GM23248 (cell line): Measurements from ENCODE around the gene CDR2.

ENCODE experiments used
- EZH2 ChIP-seq: fragments of 200-600 bp; sonication (generic); IDR thresholded peaks from 2 replicates; pipeline ENCODE4 v1.6.1; 2018; ENCODE audit warnings: antibody characterized with exemption, mild to moderate bottlenecking; ENCODE audit not compliant: insufficient read depth, poor library complexity, severe bottlenecking
- EZH2phosphoT487 ChIP-seq: fragments of 200-600 bp; sonication (generic); IDR thresholded peaks from 2 replicates; pipeline ENCODE4 v1.6.1; 2018; ENCODE audit warnings: antibody characterized with exemption, moderate library complexity, mild to moderate bottlenecking, low read depth; ENCODE audit not compliant: insufficient read depth

DNA sequence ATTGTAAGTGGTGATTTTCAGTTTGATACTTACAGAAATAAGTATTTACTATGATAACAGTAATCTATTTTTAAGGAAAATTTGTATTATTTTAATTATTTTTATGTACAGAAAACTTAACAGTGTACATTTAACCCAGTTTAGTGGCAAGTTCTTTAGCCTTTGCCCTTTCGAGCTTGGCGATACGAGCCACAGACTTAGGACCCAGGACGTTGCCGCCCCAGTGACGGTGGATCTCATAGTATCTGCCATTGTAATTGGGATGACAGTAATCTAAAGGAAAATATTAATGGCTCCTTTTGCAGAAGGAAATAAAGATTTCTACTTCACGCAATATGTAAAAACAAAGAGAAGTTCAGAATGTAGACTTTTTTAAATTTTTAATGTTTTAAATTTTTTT, 5.2 kb upstream of the CDR2 start:
- TF ChIP-seq EZH2 (no peak), EZH2phosphoT487 (no peak)
